Astrocyte of the cerebellum (primary cell): ENCODE data around the gene ACSM6.

Experiments used
- DNase-seq: peaks from one replicate; pipeline ENCODE4 v3.0.0-alpha.2; 2011; ENCODE audit warnings: low read depth
- H3K4me3 ChIP-seq: 2 replicates; pipeline ENCODE4 v1.5.1; 2011; ENCODE audit warnings: mild to moderate bottlenecking, low read depth, low read length, moderate library complexity
- in situ Hi-C: cut with HindIII; loops from 2 replicates; pipeline ENCODE4 v1.10.0; 2017; ENCODE audit warnings: low sequenced_read_pairs
- TF ChIP-seq, protein P1 (sequence below): IDR thresholded peaks from 2 replicates; pipeline ENCODE4 v1.5.1; 2012; ENCODE audit warnings: low read length, low read depth, moderate library complexity, mild to moderate bottlenecking; ENCODE audit errors: missing control alignments

ACSM6 gene

DNA sequence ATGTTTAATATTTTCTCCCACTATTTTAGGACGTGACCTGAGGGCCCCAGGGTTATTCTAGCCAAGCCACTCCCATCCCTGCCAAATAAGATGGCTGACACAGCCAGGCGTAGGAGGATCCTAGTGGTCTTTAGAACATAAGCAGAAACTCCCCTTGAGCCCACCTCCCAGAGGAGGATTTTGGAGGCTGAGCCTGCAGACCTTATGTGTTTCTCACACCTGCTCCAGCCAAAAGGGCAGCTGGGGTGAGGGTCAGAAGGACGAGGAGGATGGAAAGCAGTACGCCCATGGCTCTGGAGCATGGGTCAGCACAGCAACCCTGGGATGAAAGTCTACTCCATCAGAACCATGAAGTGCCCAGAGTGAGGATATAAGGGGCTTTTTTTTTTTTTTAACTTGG lies 56.8 kb downstream of the ACSM6 start:
- no peak overlapping the region for H3K4me3 ChIP-seq
- in situ Hi-C loops = no loop called here
- no peak for DNase-seq
- TF ChIP-seq, protein P1, sequence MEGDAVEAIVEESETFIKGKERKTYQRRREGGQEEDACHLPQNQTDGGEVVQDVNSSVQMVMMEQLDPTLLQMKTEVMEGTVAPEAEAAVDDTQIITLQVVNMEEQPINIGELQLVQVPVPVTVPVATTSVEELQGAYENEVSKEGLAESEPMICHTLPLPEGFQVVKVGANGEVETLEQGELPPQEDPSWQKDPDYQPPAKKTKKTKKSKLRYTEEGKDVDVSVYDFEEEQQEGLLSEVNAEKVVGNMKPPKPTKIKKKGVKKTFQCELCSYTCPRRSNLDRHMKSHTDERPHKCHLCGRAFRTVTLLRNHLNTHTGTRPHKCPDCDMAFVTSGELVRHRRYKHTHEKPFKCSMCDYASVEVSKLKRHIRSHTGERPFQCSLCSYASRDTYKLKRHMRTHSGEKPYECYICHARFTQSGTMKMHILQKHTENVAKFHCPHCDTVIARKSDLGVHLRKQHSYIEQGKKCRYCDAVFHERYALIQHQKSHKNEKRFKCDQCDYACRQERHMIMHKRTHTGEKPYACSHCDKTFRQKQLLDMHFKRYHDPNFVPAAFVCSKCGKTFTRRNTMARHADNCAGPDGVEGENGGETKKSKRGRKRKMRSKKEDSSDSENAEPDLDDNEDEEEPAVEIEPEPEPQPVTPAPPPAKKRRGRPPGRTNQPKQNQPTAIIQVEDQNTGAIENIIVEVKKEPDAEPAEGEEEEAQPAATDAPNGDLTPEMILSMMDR = no peak

DNA sequence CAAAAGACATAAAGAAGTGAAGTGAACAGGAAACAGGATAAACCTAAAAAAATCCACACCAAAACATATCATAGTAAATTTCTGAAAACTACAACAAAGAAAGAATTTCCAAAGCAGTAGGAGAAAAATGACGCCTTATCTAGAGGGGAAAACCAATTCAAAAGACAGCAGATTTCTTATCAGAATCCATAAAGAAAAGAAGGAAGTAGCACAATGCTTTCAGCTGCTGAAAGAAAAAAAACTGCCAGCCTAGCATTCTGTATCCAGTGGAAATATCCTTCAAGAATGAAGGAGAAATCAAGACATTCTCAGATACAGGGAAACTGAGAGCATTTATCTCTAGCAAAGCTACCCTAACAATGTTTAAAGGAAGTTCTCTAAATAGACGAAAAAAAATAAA lies 59.0 kb downstream of the ACSM6 start:
- TF ChIP-seq, protein P1 = no peak
- no peak for DNase-seq
- no peak overlapping the region for H3K4me3 ChIP-seq
- in situ Hi-C loops = no loop called here

DNA sequence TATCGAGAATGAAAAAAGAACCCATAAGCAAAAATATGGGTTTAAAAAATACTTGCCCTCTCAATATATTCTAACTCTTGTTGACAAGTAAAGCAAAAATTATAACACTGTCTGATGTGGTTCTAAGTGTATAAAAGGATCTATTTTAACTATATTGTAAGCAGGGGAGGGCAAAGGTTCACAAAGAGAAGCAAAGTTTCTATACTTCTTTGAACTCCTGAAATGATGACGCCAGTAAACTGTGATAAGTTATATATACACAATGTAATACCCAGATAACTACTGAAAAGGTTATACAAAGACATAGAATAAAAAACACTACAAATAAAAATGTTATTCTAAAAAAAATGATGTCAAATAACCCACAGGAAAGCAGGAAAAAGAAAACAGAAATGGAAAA lies 59.6 kb downstream of the ACSM6 start:
- TF ChIP-seq, protein P1 = no peak

DNA sequence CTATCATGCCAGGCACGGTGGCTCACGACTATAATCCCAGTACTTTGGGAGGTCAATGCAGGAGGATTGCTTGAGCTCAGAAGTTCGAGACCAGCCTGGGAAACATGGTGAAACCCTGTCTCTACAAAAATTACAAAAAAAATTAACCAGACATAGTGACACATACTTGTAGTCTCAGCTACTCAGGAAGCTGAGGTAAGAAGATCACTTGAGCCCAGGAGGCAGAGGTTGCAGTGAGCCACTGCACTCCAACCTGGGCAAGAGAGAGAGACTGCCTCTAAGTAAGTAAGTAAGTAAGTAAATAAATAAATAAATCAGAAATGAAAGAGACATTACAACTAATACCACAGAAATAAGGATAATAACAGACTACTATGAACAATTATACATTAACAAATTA lies 60.6 kb downstream of the ACSM6 start:
- TF ChIP-seq, protein P1 = no peak
- H3K4me3 ChIP-seq = no peak overlapping the region
- no peak for DNase-seq
- in situ Hi-C loops = no loop called here

More for the DNA sequence above, 59.6 kb downstream of the ACSM6 start:
- DNase-seq = no peak
- H3K4me3 ChIP-seq = no peak overlapping the region
- in situ Hi-C loops = no loop called here

DNA sequence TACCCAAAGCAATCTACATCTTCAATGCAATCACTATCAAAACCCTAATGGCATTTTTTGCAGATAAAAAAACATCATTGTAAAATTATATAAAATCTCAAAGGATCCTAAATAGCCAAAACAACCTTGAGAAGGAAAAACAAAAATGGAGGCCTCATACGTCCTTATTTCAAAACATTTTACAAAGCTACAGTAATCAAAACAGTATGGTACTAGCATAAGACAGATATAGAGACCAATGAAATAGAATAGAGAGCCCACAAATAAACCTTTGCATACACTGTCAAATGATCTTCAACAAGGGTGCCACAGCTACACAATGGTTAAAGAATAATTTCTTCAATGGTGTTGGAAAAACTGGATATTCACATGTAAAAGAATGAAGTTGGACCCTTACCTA lies 62.2 kb downstream of the ACSM6 start:
- H3K4me3 ChIP-seq = no peak overlapping the region
- DNase-seq = no peak
- TF ChIP-seq, protein P1 = no peak
- in situ Hi-C loops = no loop called here

DNA sequence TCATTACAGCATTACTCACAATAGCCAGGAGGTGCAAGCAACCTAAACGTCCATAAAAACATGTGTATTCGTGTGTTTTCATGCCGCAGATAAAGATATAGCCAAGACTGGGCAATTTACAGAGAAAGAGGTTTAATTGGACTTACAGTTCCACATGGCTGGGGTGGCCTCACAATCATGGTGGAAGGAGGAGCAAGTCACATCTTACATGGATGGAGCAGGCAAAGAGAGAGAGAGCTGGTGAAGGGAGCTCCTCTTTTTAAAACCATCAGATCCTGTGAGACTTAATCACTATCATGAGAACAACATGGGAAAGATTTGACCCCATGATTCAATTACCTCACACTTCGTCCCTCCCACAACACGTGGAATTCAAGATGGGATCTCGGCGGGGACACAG lies 63.8 kb downstream of the ACSM6 start:
- in situ Hi-C loops = no loop called here
- no peak overlapping the region for H3K4me3 ChIP-seq
- DNase-seq = no peak
- TF ChIP-seq, protein P1 = no peak

DNA sequence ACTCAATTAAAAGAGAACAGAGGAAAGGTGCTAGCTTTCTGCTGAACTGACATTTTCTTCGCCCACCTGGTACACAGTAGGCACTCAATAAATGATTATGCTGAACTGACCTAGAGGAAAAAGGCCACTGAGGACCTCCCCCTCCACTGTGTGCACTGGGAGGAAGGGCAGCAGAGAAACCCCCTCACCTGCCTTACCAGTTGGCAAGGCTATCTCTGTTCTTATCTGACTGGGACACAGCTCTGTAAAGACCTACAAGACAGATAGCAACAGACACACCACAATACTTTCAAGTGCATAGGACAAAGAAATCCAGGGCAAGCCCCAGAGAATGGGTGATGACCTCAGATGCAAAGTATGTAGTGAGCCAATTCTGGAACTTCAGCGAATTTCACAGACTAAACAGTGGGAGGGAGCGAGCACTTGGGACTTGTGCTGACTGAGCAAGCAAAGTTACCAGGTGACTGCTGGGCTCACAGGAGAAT lies 66.4 kb downstream of the ACSM6 start:
- TF ChIP-seq, protein P1 = no peak
- DNase-seq = peak; percentile 74
- in situ Hi-C loops = no loop called here
- no peak overlapping the region for H3K4me3 ChIP-seq
